ENCODE data around the gene LAMB1. TPM values are rescaled to one million over a fixed set of nuclear protein-coding genes. Genes with fewer than 3 reads are reported as not detected.

The LAMB1 gene
- total and polyA plus RNA-seq, 7 donors, result 17.0 to 45.9 (median 25.8) TPM

GRCh38 chr7:107975394-107976013 is 27.5 kb downstream of the LAMB1 start:
- H3K27me3 ChIP-seq (ENCODE audit: insufficient read depth in 3 of 3, low read length in 2 of 3), result peaks cover 0 to 5% (median 4%) of the 10 kb centered on the region in 3 donors
- H3K4me3 ChIP-seq, result no peak overlapping the region
- DNase-seq (no peak), ATAC-seq (no peak)
- H3K36me3 ChIP-seq (ENCODE audit: insufficient read depth in 1 of 2, low read depth in 1 of 2), result peaks cover 0 to 27% of the 10 kb centered on the region in 2 donors
- peaks cover 4% of the 10 kb centered on the region for H3K4me1 ChIP-seq
- H3K27ac ChIP-seq, result peak overlapping the region; percentile 21
- WGBS, 3 donors, result 88 to 90% (median 90%) methylated on average over 13 of the region's 13 CpGs
- intact Hi-C loops (cut with DNase I), result no loop called here
- TF ChIP-seq CTCF (IDR thresholded peaks at IDR 0.05), result no peak
- H3K9me3 ChIP-seq, result no peaks in the 10 kb centered on the region

- intact Hi-C loops (cut with DNase I), result no loop called here
- H3K4me3 ChIP-seq, result no peak overlapping the region
- ATAC-seq (no peak), DNase-seq (no peak)
- peaks cover 0 to 27% of the 10 kb centered on the region in 2 donors for H3K36me3 ChIP-seq (ENCODE audit: insufficient read depth in 1 of 2, low read depth in 1 of 2)
- H3K4me1 ChIP-seq, result peaks cover 4% of the 10 kb centered on the region
- no peak overlapping the region for H3K27ac ChIP-seq
- no peaks in the 10 kb centered on the region for H3K9me3 ChIP-seq
- H3K27me3 ChIP-seq (ENCODE audit: insufficient read depth in 3 of 3, low read length in 2 of 3), result peaks cover 0 to 5% (median 4%) of the 10 kb centered on the region in 3 donors
- TF ChIP-seq CTCF (IDR thresholded peaks at IDR 0.05), result no peak
These were observed 29.1 kb downstream of the LAMB1 start for GRCh38 chr7:107973861-107974260.

GRCh38 chr7:107972941-107973376 is 30.0 kb downstream of the LAMB1 start:
- peaks cover 0 to 5% (median 4%) of the 10 kb centered on the region in 3 donors for H3K27me3 ChIP-seq (ENCODE audit: insufficient read depth in 3 of 3, low read length in 2 of 3)
- no peak for TF ChIP-seq CTCF (IDR thresholded peaks at IDR 0.05)
- peak overlapping the region; percentile 21 for H3K27ac ChIP-seq
- no peak overlapping the region for H3K4me3 ChIP-seq
- H3K4me1 ChIP-seq, result peaks cover 4% of the 10 kb centered on the region
- no peaks in the 10 kb centered on the region for H3K9me3 ChIP-seq
- peak in 2 of 4 donors; percentile 37 to 58 for ATAC-seq
- intact Hi-C loops (cut with DNase I), result no loop called here
- WGBS, 3 donors, result 45 to 57% (median 49%) methylated on average over 8 of the region's 8 CpGs
- peaks cover 0 to 18% of the 10 kb centered on the region in 2 donors for H3K36me3 ChIP-seq (ENCODE audit: insufficient read depth in 1 of 2, low read depth in 1 of 2)
- DNase-seq, result no peak

- peak; percentile 51 to 86 (median 82) for ATAC-seq
- Histone ChIP-seq H3K27ac (peak overlapping the region; percentile 32), H3K27me3 (ENCODE audit: insufficient read depth in 3 of 3, low read length in 2 of 3) (peaks cover 0 to 4% (median 2%) of the 10 kb centered on the region in 3 donors), H3K4me3 (no peak overlapping the region), H3K9me3 (no peaks in the 10 kb centered on the region), H3K36me3 (ENCODE audit: insufficient read depth in 1 of 2, low read depth in 1 of 2) (peaks cover 0 to 9% of the 10 kb centered on the region in 2 donors), H3K4me1 (peaks cover 4% of the 10 kb centered on the region)
- 7 to 24% (median 12%) methylated on average over 4 of the region's 4 CpGs for WGBS, 3 donors
- DNase-seq, result no peak
- no peak for TF ChIP-seq CTCF (IDR thresholded peaks at IDR 0.05)
- intact Hi-C loops (cut with DNase I), result no loop called here
These were observed 30.9 kb downstream of the LAMB1 start for GRCh38 chr7:107972075-107972482.
